IPS-20b (cell line): Measurements from ENCODE around the gene WNT7B.

Experiments used
- H3K27ac ChIP-seq: one replicate; pipeline ENCODE4 v1.5.1; 2013; ENCODE audit warnings: low read length
- H3K27me3 ChIP-seq: 2 replicates; pipeline ENCODE4 v1.6.1; 2013; ENCODE audit warnings: mild to moderate bottlenecking, low read length, inconsistent platforms; ENCODE audit not compliant: insufficient read depth
- H3K36me3 ChIP-seq: 2 replicates; pipeline ENCODE4 v1.6.1; 2013; ENCODE audit warnings: low read depth, mild to moderate bottlenecking, inconsistent platforms, low read length, moderate library complexity; ENCODE audit not compliant: insufficient read depth
- H3K4me1 ChIP-seq: 2 replicates; pipeline ENCODE4 v1.6.1; 2013; ENCODE audit warnings: mild to moderate bottlenecking, control low read depth, inconsistent platforms, low read length, moderate library complexity; ENCODE audit not compliant: insufficient read depth
- H3K4me3 ChIP-seq: 2 replicates; pipeline ENCODE4 v1.5.1; 2013; ENCODE audit warnings: mild to moderate bottlenecking, low read length, inconsistent platforms
- H3K9ac ChIP-seq: 2 replicates; pipeline ENCODE4 v1.6.1; 2013; ENCODE audit warnings: low read depth, mild to moderate bottlenecking, inconsistent platforms, low read length, moderate library complexity
- H3K9me3 ChIP-seq: 2 replicates; pipeline ENCODE4 v1.6.1; 2013; ENCODE audit warnings: mild to moderate bottlenecking, low read depth, low read length, inconsistent platforms; ENCODE audit not compliant: insufficient read depth

WNT7B gene

DNA sequence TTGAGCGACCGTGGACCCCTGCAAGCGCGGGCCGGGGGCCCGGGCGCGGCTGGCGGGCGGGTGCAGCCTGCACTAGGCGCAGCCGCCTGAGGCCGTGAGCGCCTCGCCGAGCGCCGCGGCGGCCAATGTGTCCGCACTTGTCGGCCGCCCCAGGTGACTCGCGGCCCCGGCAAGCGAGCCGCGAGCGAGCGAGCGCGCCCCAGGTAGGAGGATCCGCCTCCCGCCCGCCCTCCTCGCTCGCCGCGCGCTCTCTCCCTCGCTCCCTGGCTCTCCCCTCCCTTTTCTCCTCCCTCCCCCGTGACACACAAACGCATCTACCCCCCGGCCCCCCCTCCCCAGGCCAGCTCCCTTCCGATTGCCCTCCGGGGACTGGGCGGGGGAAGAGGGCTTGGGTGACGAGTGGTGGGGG is at the start of gene WNT7B:
WNT7B (minus strand) TSS at position 160 of the 409 bp plus-strand sequence. CDS start 408 bp downstream, outside the sequence.
- H3K4me1 ChIP-seq: no peaks in the 10 kb centered on the region; the same call in 1 of the 2 replicates
- H3K4me3 ChIP-seq: peak within 1 kb of the TSS; percentile 24; the same call in 1 of the 2 replicates
- peaks cover 13% of the 10 kb centered on the region for H3K9me3 ChIP-seq
- no peaks in the 10 kb centered on the region for H3K36me3 ChIP-seq
- H3K27ac ChIP-seq: no peak within 1 kb of the TSS
- no peak within 1 kb of the TSS for H3K9ac ChIP-seq
- peaks cover 85% of the 10 kb centered on the region for H3K27me3 ChIP-seq

DNA sequence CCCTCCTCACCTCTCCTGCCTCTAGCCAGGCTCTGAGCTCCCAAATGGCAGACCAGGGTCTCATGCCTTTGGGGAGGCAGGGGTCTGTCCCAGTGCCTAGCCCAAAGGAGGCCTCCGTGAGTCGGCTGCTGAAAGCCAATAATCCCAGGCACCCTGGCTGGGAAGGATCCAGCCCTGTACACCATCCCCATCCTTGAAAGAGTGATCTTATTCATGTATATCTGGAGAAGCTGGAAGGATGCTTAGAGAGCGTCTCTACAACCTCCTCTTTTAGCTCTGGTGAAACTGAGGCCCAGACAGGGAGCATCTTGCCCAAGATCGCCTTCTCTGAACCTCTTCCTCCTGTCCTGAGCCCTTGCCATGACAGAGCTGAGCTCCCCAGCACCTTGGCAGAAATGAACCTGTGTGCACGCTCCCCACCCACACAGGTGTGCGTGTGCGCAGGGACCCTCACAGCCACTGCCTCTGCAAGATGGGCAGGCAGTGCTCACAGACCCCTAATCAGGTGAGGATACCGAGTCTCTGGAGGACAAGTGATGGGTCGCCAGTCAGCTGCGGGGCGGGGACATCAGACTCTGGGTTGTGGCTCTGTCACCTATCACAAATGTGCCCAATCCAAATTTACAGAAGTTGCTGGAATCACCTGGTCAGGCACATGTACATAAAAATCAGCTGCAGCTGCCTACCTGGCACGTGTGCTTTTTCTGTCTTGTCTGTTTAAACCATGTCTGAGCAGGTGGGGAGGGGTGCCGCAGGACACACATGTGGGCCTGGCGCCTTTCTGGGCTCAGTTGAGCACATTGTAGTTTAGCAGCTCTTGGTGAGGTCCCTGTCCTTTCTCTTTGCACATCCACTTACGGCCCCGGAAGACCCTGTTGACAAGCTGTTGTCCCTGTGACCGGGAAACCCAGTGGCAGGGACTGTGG is 49.3 kb upstream of the WNT7B start:
- Histone ChIP-seq H3K27ac (no peak overlapping the region), H3K9me3 (no peaks in the 10 kb centered on the region), H3K9ac (no peak overlapping the region), H3K27me3 (peaks cover 67% of the 10 kb centered on the region), H3K4me1 (no peaks in the 10 kb centered on the region), H3K4me3 (0 out of 2 replicates have a peak overlapping the region, but pooled peaks have one; percentile 58), H3K36me3 (no peaks in the 10 kb centered on the region)

GRCh38 chr22:46025225-46025972 is 48.4 kb upstream of the WNT7B start:
- H3K9ac ChIP-seq: no peak overlapping the region
- no peaks in the 10 kb centered on the region for H3K4me1 ChIP-seq
- H3K4me3 ChIP-seq: no peak overlapping the region
- H3K27ac ChIP-seq: no peak overlapping the region
- no peaks in the 10 kb centered on the region for H3K9me3 ChIP-seq
- H3K27me3 ChIP-seq: peaks cover 73% of the 10 kb centered on the region
- no peaks in the 10 kb centered on the region for H3K36me3 ChIP-seq

DNA sequence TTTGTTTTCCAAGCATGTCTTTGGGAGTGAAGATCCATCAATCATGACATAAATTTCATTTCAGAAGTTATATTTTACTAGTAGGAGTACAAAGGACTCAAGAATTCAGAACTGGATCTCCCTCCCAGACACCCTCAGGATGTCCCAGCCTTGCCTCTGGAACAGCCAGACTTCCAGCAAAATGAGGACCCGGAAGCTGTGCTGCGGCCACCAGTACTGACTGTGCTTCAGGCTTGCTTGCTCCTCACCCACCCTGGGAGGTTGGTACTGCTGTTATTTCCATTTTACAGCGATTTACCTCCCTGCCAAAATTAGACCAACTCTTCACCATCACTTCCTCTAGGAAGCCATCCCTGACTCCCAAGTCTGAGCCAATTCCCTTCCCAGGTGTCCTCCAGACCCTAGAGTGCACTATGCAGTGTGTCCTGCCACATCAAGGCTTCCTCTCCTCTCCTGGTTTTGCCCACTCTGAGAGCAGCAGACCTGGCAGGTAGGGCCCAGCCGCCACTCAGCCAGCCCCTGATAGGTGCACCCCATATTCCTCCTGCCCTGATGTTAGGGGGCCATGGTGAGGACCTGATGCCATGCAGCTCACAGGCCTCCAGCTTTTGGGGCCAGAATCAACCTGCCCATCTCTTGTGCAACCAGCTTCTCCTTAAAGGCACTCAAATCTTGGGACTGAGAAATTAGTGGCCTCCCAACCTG is 47.3 kb upstream of the WNT7B start:
- no peaks in the 10 kb centered on the region for H3K9me3 ChIP-seq
- H3K36me3 ChIP-seq: no peaks in the 10 kb centered on the region
- peaks cover 69% of the 10 kb centered on the region for H3K27me3 ChIP-seq
- no peak overlapping the region for H3K9ac ChIP-seq
- no peaks in the 10 kb centered on the region for H3K4me1 ChIP-seq
- H3K27ac ChIP-seq: no peak overlapping the region
- H3K4me3 ChIP-seq: no peak overlapping the region

- no peaks in the 10 kb centered on the region for H3K9me3 ChIP-seq
- H3K4me1 ChIP-seq: no peaks in the 10 kb centered on the region
- no peak overlapping the region for H3K9ac ChIP-seq
- no peaks in the 10 kb centered on the region for H3K36me3 ChIP-seq
- no peak overlapping the region for H3K4me3 ChIP-seq
- no peak overlapping the region for H3K27ac ChIP-seq
- H3K27me3 ChIP-seq: peaks cover 65% of the 10 kb centered on the region
These were observed 46.6 kb upstream of the WNT7B start for GRCh38 chr22:46023558-46023981.

- peaks cover 59% of the 10 kb centered on the region for H3K27me3 ChIP-seq
These were observed 46.0 kb upstream of the WNT7B start for GRCh38 chr22:46022881-46023512.

GRCh38 chr22:46021577-46021976 is 44.6 kb upstream of the WNT7B start:
- Histone ChIP-seq H3K9ac (no peak overlapping the region), H3K4me3 (no peak overlapping the region), H3K36me3 (no peaks in the 10 kb centered on the region), H3K9me3 (no peaks in the 10 kb centered on the region), H3K27me3 (peaks cover 45% of the 10 kb centered on the region), H3K4me1 (no peaks in the 10 kb centered on the region), H3K27ac (no peak overlapping the region)

More at GRCh38 chr22:46022881-46023512, 46.0 kb upstream of the WNT7B start:
- H3K9ac ChIP-seq: no peak overlapping the region
- H3K36me3 ChIP-seq: no peaks in the 10 kb centered on the region
- no peaks in the 10 kb centered on the region for H3K4me1 ChIP-seq
- H3K27ac ChIP-seq: no peak overlapping the region
- H3K4me3 ChIP-seq: no peak overlapping the region
- H3K9me3 ChIP-seq: no peaks in the 10 kb centered on the region

DNA sequence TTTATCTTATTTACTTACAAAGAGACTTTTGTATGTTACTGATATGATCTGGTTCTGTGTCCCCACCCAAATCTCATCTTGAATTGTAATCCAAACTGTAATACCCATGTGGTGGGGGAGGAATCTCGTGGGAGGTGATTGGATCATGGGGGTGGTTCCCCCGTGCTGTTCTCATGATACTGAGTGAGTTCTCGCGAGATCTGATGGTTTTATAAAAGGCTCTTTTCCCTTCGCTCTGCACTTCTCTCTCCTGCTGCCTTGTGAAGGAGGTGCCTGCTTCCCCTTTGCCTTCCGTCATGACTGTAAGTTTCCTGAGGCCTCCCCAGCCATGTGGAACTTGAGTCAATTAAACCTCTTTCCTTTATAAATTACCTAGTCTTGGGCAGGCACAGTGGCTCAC is 42.4 kb upstream of the WNT7B start:
- Histone ChIP-seq H3K9me3 (no peaks in the 10 kb centered on the region), H3K4me3 (no peak overlapping the region), H3K27me3 (peaks cover 23% of the 10 kb centered on the region), H3K36me3 (no peaks in the 10 kb centered on the region), H3K27ac (no peak overlapping the region), H3K4me1 (no peaks in the 10 kb centered on the region), H3K9ac (no peak overlapping the region)

DNA sequence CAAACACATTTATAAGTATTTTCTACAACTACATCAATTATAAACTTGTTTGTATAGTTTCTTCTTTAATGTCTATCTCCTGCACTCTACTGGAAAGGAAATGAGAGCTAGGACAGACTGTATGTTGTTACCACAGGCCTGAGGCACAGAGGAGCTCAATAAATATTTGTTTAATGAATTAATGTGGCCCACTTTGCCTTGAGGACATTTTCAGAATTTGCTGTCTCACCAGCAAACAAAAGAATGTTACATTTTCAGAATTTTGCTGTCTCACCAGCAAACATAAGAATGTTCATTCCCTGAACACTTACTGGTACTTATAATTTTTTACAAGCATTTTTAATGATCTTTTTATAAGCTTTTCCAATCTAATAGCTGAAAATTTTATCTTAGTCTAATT is 41.9 kb upstream of the WNT7B start:
- Histone ChIP-seq H3K27me3 (peaks cover 18% of the 10 kb centered on the region), H3K9me3 (no peaks in the 10 kb centered on the region), H3K4me3 (no peak overlapping the region), H3K9ac (no peak overlapping the region), H3K27ac (no peak overlapping the region), H3K4me1 (no peaks in the 10 kb centered on the region), H3K36me3 (no peaks in the 10 kb centered on the region)

- Histone ChIP-seq H3K27ac (no peak overlapping the region), H3K9ac (no peak overlapping the region), H3K27me3 (peaks cover 7% of the 10 kb centered on the region; the same call in 1 of the 2 replicates), H3K36me3 (no peaks in the 10 kb centered on the region), H3K4me3 (no peak overlapping the region), H3K4me1 (peaks cover 4% of the 10 kb centered on the region; the same call in 1 of the 2 replicates), H3K9me3 (no peaks in the 10 kb centered on the region)
These were observed 40.2 kb upstream of the WNT7B start for GRCh38 chr22:46017166-46017565.
